Neural progenitor cell (in vitro differentiated cells): ENCODE measurements around the gene COL7A1. TPM values are rescaled to one million over a fixed set of nuclear protein-coding genes. Genes with fewer than 3 reads are reported as not detected.

ENCODE experiments used
- DNase-seq: peaks from one replicate; pipeline ENCODE4 v3.0.0-alpha.2; 2016; ENCODE audit warnings: low spot score
- H2AFZ ChIP-seq: fragments of 200-600 bp; sonication (generic); replicated peaks from 2 replicates; pipeline ENCODE4 v1.6.1; 2016; ENCODE audit warnings: antibody characterized with exemption
- H3F3A ChIP-seq: fragments of 200-600 bp; sonication (generic); 2 replicates; pipeline ENCODE4 v1.6.1; 2016; ENCODE audit warnings: antibody characterized with exemption, low read depth
- H3K27ac ChIP-seq: fragments of 200-600 bp; sonication (generic); 2 replicates; pipeline ENCODE4 v1.5.1; 2016; ENCODE audit warnings: mild to moderate bottlenecking
- H3K27me3 ChIP-seq: fragments of 200-600 bp; sonication (generic); 2 replicates; pipeline ENCODE4 v1.6.1; 2016; ENCODE audit warnings: mild to moderate bottlenecking, moderate library complexity
- H3K36me3 ChIP-seq: fragments of 200-600 bp; sonication (generic); 2 replicates; pipeline ENCODE4 v1.5.1; 2016
- H3K4me1 ChIP-seq: fragments of 200-600 bp; sonication (generic); 2 replicates; pipeline ENCODE4 v1.6.1; 2016; ENCODE audit warnings: mixed run types
- H3K4me2 ChIP-seq: fragments of 200-600 bp; sonication (generic); 2 replicates; pipeline ENCODE4 v1.6.1; 2016
- H3K4me3 ChIP-seq: fragments of 200-600 bp; sonication (generic); 2 replicates; pipeline ENCODE4 v1.5.1; 2016
- H3K79me2 ChIP-seq: fragments of 200-600 bp; sonication (generic); 2 replicates; pipeline ENCODE4 v1.6.1; 2016; ENCODE audit warnings: low read depth
- H3K9ac ChIP-seq: fragments of 200-600 bp; sonication (generic); 2 replicates; pipeline ENCODE4 v1.6.1; 2016
- H3K9me3 ChIP-seq: fragments of 200-600 bp; sonication (generic); 2 replicates; pipeline ENCODE4 v1.5.1; 2016; ENCODE audit warnings: low read depth
- H4K20me1 ChIP-seq: fragments of 200-600 bp; sonication (generic); 2 replicates; pipeline ENCODE4 v1.6.1; 2016; ENCODE audit warnings: low read depth
- H3K27ac Mint-ChIP-seq: 3 replicates; pipeline ENCODE4 v1.8.0; 2021; ENCODE audit warnings: mixed read lengths
- H3K27me3 Mint-ChIP-seq: 2 replicates; pipeline ENCODE4 v1.8.0; 2022; ENCODE audit warnings: low read depth, mild to moderate bottlenecking, inconsistent platforms, moderate library complexity, mixed read lengths; ENCODE audit not compliant: insufficient read depth
- H3K36me3 Mint-ChIP-seq: 3 replicates; pipeline ENCODE4 v1.8.0; 2021; ENCODE audit warnings: mixed read lengths
- H3K4me1 Mint-ChIP-seq: 3 replicates; pipeline ENCODE4 v1.8.0; 2021; ENCODE audit warnings: mixed read lengths
- H3K4me3 Mint-ChIP-seq: 3 replicates; pipeline ENCODE4 v1.8.0; 2021; ENCODE audit warnings: mild to moderate bottlenecking, moderate library complexity, mixed read lengths
- H3K9me3 Mint-ChIP-seq: 3 replicates; pipeline ENCODE4 v1.8.0; 2020; ENCODE audit warnings: mixed read lengths
- CTCF ChIP-seq: fragments of 200-600 bp; sonication (generic); IDR thresholded peaks from 2 replicates; pipeline ENCODE4 v1.5.1; 2017; ENCODE audit warnings: antibody characterized with exemption, mild to moderate bottlenecking
- EZH2 ChIP-seq: fragments of 200-600 bp; sonication (generic); IDR thresholded peaks from 2 replicates; pipeline ENCODE4 v1.6.1; 2017; ENCODE audit warnings: antibody characterized with exemption, mild to moderate bottlenecking, moderate library complexity
- EZH2phosphoT487 ChIP-seq: fragments of 200-600 bp; sonication (generic); IDR thresholded peaks from 2 replicates; pipeline ENCODE4 v1.6.1; 2017; ENCODE audit warnings: antibody characterized with exemption
- total RNA-seq: library from RNA; depleted of rRNA; stranded (reverse); fragments of >200 nt; gene quantifications from 2 replicates; pipeline ENCODE4 v1.2.3, GENCODE V29; 2015; ENCODE audit warnings: low replicate concordance

The COL7A1 gene
- total RNA-seq, 1 donor from 2014 or later, result 3.0 TPM

- H3K36me3 Mint-ChIP-seq, result peaks cover 14% of the 10 kb centered on the region
- no peaks in the 10 kb centered on the region for H3K79me2 ChIP-seq
- no peak for DNase-seq
- no peak overlapping the region for H3K27ac ChIP-seq
- no peaks in the 10 kb centered on the region for H4K20me1 ChIP-seq
- no peak overlapping the region for H3K4me2 ChIP-seq
- no peaks in the 10 kb centered on the region for H3K4me1 ChIP-seq
- H3K27ac Mint-ChIP-seq, result peak overlapping the region; percentile 72
- no peaks in the 10 kb centered on the region for H3K36me3 ChIP-seq
- peaks cover 9% of the 10 kb centered on the region for H3K4me1 Mint-ChIP-seq
- TF ChIP-seq CTCF (no peak), EZH2phosphoT487 (no peak), EZH2 (no peak)
- H3F3A ChIP-seq, result no peaks in the 10 kb centered on the region
- no peak overlapping the region for H2AFZ ChIP-seq
- no peaks in the 10 kb centered on the region for H3K27me3 Mint-ChIP-seq
- no peak overlapping the region for H3K4me3 Mint-ChIP-seq
- no peaks in the 10 kb centered on the region for H3K9me3 Mint-ChIP-seq
- H3K4me3 ChIP-seq, result no peak overlapping the region
- H3K27me3 ChIP-seq, result no peaks in the 10 kb centered on the region
- no peaks in the 10 kb centered on the region for H3K9me3 ChIP-seq
- H3K9ac ChIP-seq, result no peak overlapping the region
Measured at GRCh38 chr3:48581621-48582481, 13.3 kb downstream of the COL7A1 start.

GRCh38 chr3:48576647-48577046, 18.5 kb downstream of the COL7A1 start:
- Histone ChIP-seq H3K4me3 (no peak overlapping the region), H3K36me3 (no peaks in the 10 kb centered on the region), H2AFZ (no peak overlapping the region), H4K20me1 (no peaks in the 10 kb centered on the region), H3K4me1 (no peaks in the 10 kb centered on the region), H3K79me2 (no peaks in the 10 kb centered on the region), H3F3A (no peaks in the 10 kb centered on the region), H3K9me3 (no peaks in the 10 kb centered on the region), H3K4me2 (no peak overlapping the region), H3K9ac (no peak overlapping the region), H3K27me3 (no peaks in the 10 kb centered on the region), H3K27ac (no peak overlapping the region)
- no peak for DNase-seq
- Mint-ChIP-seq H3K27me3 (peaks cover 2% of the 10 kb centered on the region), H3K9me3 (no peaks in the 10 kb centered on the region), H3K4me3 (no peak overlapping the region), H3K36me3 (peaks cover 15% of the 10 kb centered on the region), H3K27ac (no peak overlapping the region), H3K4me1 (peaks cover 4% of the 10 kb centered on the region)
- TF ChIP-seq EZH2 (no peak), EZH2phosphoT487 (no peak), CTCF (no peak)

GRCh38 chr3:48575366-48575765, 19.8 kb downstream of the COL7A1 start:
- peaks cover 5% of the 10 kb centered on the region for H3K27me3 Mint-ChIP-seq
- H4K20me1 ChIP-seq, result no peaks in the 10 kb centered on the region
- TF ChIP-seq CTCF, result no peak
- no peak for TF ChIP-seq EZH2
- no peak for TF ChIP-seq EZH2phosphoT487
- H3K27me3 ChIP-seq, result no peaks in the 10 kb centered on the region
- no peak overlapping the region for H2AFZ ChIP-seq
- no peaks in the 10 kb centered on the region for H3K4me1 ChIP-seq
- no peak overlapping the region for H3K4me2 ChIP-seq
- no peak overlapping the region for H3K27ac ChIP-seq
- H3K4me3 Mint-ChIP-seq, result no peak overlapping the region
- H3K9me3 Mint-ChIP-seq, result no peaks in the 10 kb centered on the region
- no peaks in the 10 kb centered on the region for H3K36me3 ChIP-seq
- H3K9ac ChIP-seq, result no peak overlapping the region
- H3K27ac Mint-ChIP-seq, result no peak overlapping the region
- DNase-seq, result no peak
- no peaks in the 10 kb centered on the region for H3K4me1 Mint-ChIP-seq
- H3K36me3 Mint-ChIP-seq, result peaks cover 16% of the 10 kb centered on the region
- no peaks in the 10 kb centered on the region for H3K79me2 ChIP-seq
- no peak overlapping the region for H3K4me3 ChIP-seq
- no peaks in the 10 kb centered on the region for H3K9me3 ChIP-seq
- no peaks in the 10 kb centered on the region for H3F3A ChIP-seq
